Measurements from ENCODE around the gene OR6C3.
"Not testable (repeated sequence)": the region's sequence is repeated elsewhere in the genome, so short reads cannot be mapped to it uniquely, and the experiment has no call there.

The OR6C3 gene

GRCh38 chr12:55330446-55330845 is at the start of gene OR6C3:
Gene OR6C3, plus strand, starts transcription at chr12:55330746. Its CDS starts 955 bp downstream, at chr12:55331701.
- DNase-seq: no peak

DNA sequence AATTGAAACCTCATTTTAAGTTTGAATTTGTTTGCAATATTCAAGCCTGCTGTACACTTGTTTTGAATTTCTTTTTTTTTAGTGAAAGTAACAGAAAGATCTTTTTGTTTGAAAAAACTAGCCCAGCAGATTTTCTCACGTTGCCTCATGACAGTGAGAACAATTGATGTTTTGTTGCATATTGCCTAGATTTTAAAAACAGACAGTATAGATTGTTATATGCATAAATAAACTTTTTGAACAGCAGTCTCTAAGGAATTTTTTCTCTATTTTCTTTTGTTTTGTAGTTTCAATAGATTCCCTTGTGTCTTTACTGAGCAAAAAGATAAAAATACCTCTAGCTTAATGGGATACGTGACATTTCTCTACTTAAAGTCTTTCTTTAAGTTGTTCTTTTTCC is 49.6 kb upstream of the OR6C3 start:
- DNase-seq: no peak

- no peak for DNase-seq
These were observed 40.5 kb upstream of the OR6C3 start for GRCh38 chr12:55289999-55290398.

- DNase-seq: no peak
These were observed 34.1 kb upstream of the OR6C3 start, which contains the start of gene OR6C6 for GRCh38 chr12:55296469-55296868. Gene OR6C6, minus strand, starts transcription at chr12:55296569. Its CDS starts 1,337 bp downstream, at chr12:55295232.

DNA sequence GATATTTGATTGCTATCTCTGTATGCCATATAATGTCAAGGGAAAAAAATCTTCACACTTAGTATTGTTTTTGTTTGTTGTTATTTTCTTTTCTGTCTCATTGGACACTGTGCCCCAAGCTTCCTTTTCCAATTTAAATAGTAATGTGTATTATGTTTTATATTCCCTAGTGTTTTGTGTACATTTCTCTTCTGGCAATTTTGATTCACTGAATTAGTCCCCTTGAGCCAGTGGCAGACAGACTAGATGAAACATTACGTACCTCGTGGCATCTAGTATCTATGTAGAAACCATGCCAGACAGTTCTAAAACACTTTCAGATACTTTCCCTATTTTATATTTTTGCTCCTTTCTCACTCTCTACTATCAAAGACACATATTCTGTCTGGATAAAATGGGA is 16.5 kb upstream of the OR6C3 start, which contains the start of gene OR6C1:
TSS of gene OR6C1 (plus strand) at position 301 of the 400 bp plus-strand sequence. CDS start 6,257 bp downstream, outside the sequence.
- no peak for DNase-seq

- no peak for DNase-seq
These were observed 10.3 kb upstream of the OR6C3 start for GRCh38 chr12:55320201-55320600.

GRCh38 chr12:55325801-55326200 is 4.7 kb upstream of the OR6C3 start:
- DNase-seq: not testable (repeated sequence)

- no peak for DNase-seq
These were observed 5.5 kb downstream of the OR6C3 start for GRCh38 chr12:55336002-55336401.

DNA sequence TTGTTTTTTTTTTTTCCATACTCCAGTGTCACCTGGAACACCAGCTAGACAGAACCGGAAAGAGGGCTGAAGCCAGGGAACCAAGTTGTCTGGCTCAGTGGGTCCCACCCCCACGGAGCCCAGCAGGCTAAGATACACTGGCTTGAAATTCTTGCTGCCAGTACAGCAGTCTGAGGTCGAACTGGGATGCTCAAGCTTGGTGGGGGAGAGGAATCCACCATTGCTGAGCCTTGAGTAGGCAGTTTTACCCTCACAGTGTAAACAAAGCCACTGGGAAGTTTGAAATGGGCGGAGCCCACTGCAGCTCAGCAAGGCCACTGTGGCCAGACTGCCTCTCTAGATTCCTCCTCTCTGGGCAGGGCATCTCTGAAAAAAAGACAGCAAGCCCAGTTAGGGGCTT is 24.8 kb downstream of the OR6C3 start:
- not testable (repeated sequence) for DNase-seq

- DNase-seq: no peak
These were observed 32.1 kb downstream of the OR6C3 start, which contains the start of gene OR6C75 for GRCh38 chr12:55362675-55363074. Gene OR6C75, plus strand, starts transcription at chr12:55362975. Its CDS starts 2,136 bp downstream, at chr12:55365111.

- no peak for DNase-seq
These were observed 34.5 kb downstream of the OR6C3 start for GRCh38 chr12:55365086-55365485.

GRCh38 chr12:55372521-55372920 is 42.0 kb downstream of the OR6C3 start:
- no peak for DNase-seq

All from NCI-H2171 treated with DMSO at 0.1 percent for 48 hours (cell line).